OCI-LY7 (cell line): Measurements from ENCODE around the gene CERK. TPM values are rescaled to one million over a fixed set of nuclear protein-coding genes. Genes with fewer than 3 reads are reported as not detected.

Source experiments
- BruUV-seq: library from RNA; stranded (reverse); fragments of 400-500 nt; replicated peaks from 2 replicates; lab custom pipeline; 2021; lab: Mats Ljungman, UMichigan
- CTCF ChIA-PET: fragments of 300-600 bp; sonication (Branson Sonifier 250); formaldehyde crosslinking; loops from one replicate; lab custom pipeline; 2022; ENCODE audit warnings: antibody characterized with exemption; ENCODE audit not compliant: unreplicated experiment; lab: Charles Lee
- POLR2A ChIA-PET: fragments of 300-600 bp; sonication (Branson Sonifier 250); formaldehyde crosslinking; loops from one replicate; lab custom pipeline; 2022; ENCODE audit warnings: antibody characterized with exemption; lab: Charles Lee
- DNase-seq: peaks from one replicate; pipeline ENCODE4 v3.0.0-alpha.2; 2015; ENCODE audit warnings: low spot score
- H2AFZ ChIP-seq: fragments of 200-600 bp; sonication (generic), shearing (Covaris generic); 2 replicates; pipeline ENCODE4 v1.6.1; 2014; ENCODE audit warnings: mild to moderate bottlenecking, antibody characterized with exemption, low read length, moderate library complexity
- H3K27ac ChIP-seq: fragments of 200-600 bp; sonication (generic); 2 replicates; pipeline ENCODE4 v1.5.1; 2014; ENCODE audit warnings: mixed run types, low read depth, mild to moderate bottlenecking, moderate library complexity, low read length, inconsistent platforms; ENCODE audit not compliant: poor library complexity, severe bottlenecking
- H3K36me3 ChIP-seq: fragments of 200-600 bp; sonication (generic); 2 replicates; pipeline ENCODE4 v1.6.1; 2014; ENCODE audit warnings: mild to moderate bottlenecking, antibody characterized with exemption, low read length, moderate library complexity, mixed read lengths; ENCODE audit not compliant: insufficient read depth
- H3K4me1 ChIP-seq: fragments of 200-600 bp; sonication (generic); 2 replicates; pipeline ENCODE4 v1.5.1; 2014; ENCODE audit warnings: mild to moderate bottlenecking, low read length; ENCODE audit not compliant: insufficient read depth, poor library complexity, severe bottlenecking
- H3K4me2 ChIP-seq: fragments of 200-600 bp; sonication (generic); 2 replicates; pipeline ENCODE4 v1.6.1; 2014; ENCODE audit warnings: mild to moderate bottlenecking, low read length
- H3K4me3 ChIP-seq: fragments of 200-600 bp; sonication (generic); 2 replicates; pipeline ENCODE4 v1.5.1; 2014; ENCODE audit warnings: mild to moderate bottlenecking, low read depth, low read length; ENCODE audit not compliant: poor library complexity, severe bottlenecking
- H3K79me2 ChIP-seq: fragments of 200-600 bp; sonication (generic); 2 replicates; pipeline ENCODE4 v1.6.1; 2016; ENCODE audit warnings: low read depth, mild to moderate bottlenecking, low read length, moderate library complexity, mixed read lengths; ENCODE audit not compliant: insufficient read depth
- H3K9me2 ChIP-seq: fragments of 200-600 bp; sonication (generic); 2 replicates; pipeline ENCODE4 v1.6.1; 2016; ENCODE audit warnings: mild to moderate bottlenecking, low read length, mixed read lengths; ENCODE audit not compliant: insufficient read depth
- H3K9me3 ChIP-seq: fragments of 200-600 bp; sonication (generic); 2 replicates; pipeline ENCODE4 v1.6.1; 2014; ENCODE audit warnings: mild to moderate bottlenecking, mixed run types, low read length, mixed read lengths
- H4K20me1 ChIP-seq: fragments of 200-600 bp; sonication (generic); 2 replicates; pipeline ENCODE4 v1.6.1; 2014; ENCODE audit warnings: mild to moderate bottlenecking, antibody characterized with exemption, low read length, moderate library complexity, mixed read lengths; ENCODE audit not compliant: insufficient read depth
- CTCF ChIP-seq: fragments of 200-600 bp; sonication (generic); conservative IDR thresholded peaks from 2 replicates; pipeline ENCODE4 v1.5.1; 2014; ENCODE audit warnings: mild to moderate bottlenecking, antibody characterized with exemption, low read length, moderate library complexity, mixed read lengths
- EZH2phosphoT487 ChIP-seq: fragments of 200-600 bp; sonication (generic); IDR thresholded peaks from 2 replicates; pipeline ENCODE4 v1.6.1; 2018; ENCODE audit warnings: low read depth, borderline replicate concordance, mild to moderate bottlenecking, mixed run types, antibody characterized with exemption, low read length, moderate library complexity, mixed read lengths
- intact Hi-C: fragments of 100-400 bp; cut with micrococcal nuclease; formaldehyde crosslinking; loops from one replicate; pipeline ENCODE4 v1.10.0; 2022; ENCODE audit not compliant: unreplicated experiment
- total RNA-seq, 2 experiments: library from RNA; depleted of rRNA in 1 of 2; stranded (reverse); fragments of >200 nt in 1 of 2; shearing (Covaris generic) in 1 of 2; gene quantifications; 2 replicates each; pipeline ENCODE4 v1.2.3, GENCODE V29; 2014 to 2022

Gene CERK
- total RNA-seq, 2 experiments from 2014 or later: 36.6 to 48.1 TPM

- no peak overlapping the region for H3K4me3 ChIP-seq
- ChIA-PET POLR2A (no interaction called here), CTCF (no interaction called here)
- H3K27ac ChIP-seq: no peak overlapping the region
- no peaks in the 10 kb centered on the region for H4K20me1 ChIP-seq
- H3K36me3 ChIP-seq: no peaks in the 10 kb centered on the region
- H2AFZ ChIP-seq: no peak overlapping the region
- BruUV-seq: no TSS peak
- H3K9me3 ChIP-seq: no peaks in the 10 kb centered on the region
- no peak for TF ChIP-seq EZH2phosphoT487
- TF ChIP-seq CTCF: no peak
- no peak overlapping the region for H3K4me2 ChIP-seq
- no peaks in the 10 kb centered on the region for H3K79me2 ChIP-seq
- DNase-seq: no peak
- H3K9me2 ChIP-seq: no peaks in the 10 kb centered on the region
- intact Hi-C loops: no loop called here
- H3K4me1 ChIP-seq: peaks cover 6% of the 10 kb centered on the region
Observed at GRCh38 chr22:46657996-46658947, 79.8 kb downstream of the CERK start.

GRCh38 chr22:46657655-46657953 lies 80.4 kb downstream of the CERK start:
- no peak for TF ChIP-seq EZH2phosphoT487
- TF ChIP-seq CTCF: no peak
- peaks cover 10% of the 10 kb centered on the region for H3K4me1 ChIP-seq
- CTCF ChIA-PET: no interaction called here
- BruUV-seq: no TSS peak
- H3K4me2 ChIP-seq: no peak overlapping the region
- H3K9me3 ChIP-seq: no peaks in the 10 kb centered on the region
- no peaks in the 10 kb centered on the region for H3K79me2 ChIP-seq
- H3K27ac ChIP-seq: no peak overlapping the region
- POLR2A ChIA-PET: no interaction called here
- intact Hi-C loops: no loop called here
- no peaks in the 10 kb centered on the region for H4K20me1 ChIP-seq
- no peak for DNase-seq
- H3K9me2 ChIP-seq: no peaks in the 10 kb centered on the region
- no peak overlapping the region for H3K4me3 ChIP-seq
- no peak overlapping the region for H2AFZ ChIP-seq
- no peaks in the 10 kb centered on the region for H3K36me3 ChIP-seq
